DND-41 (cell line): ENCODE measurements around the gene BARX1.

Experiments
- CTCF ChIP-seq: IDR thresholded peaks from 2 replicates; pipeline ENCODE4 v1.5.1; 2012; ENCODE audit warnings: borderline replicate concordance, low read length, moderate library complexity, mild to moderate bottlenecking; ENCODE audit not compliant: poor library complexity, severe bottlenecking; ENCODE audit errors: extremely low read depth
- EZH2 ChIP-seq: IDR thresholded peaks from 3 replicates; pipeline ENCODE4 v1.6.1; 2012; ENCODE audit warnings: borderline replicate concordance, low read depth, mild to moderate bottlenecking, moderate library complexity, low read length, inconsistent platforms; ENCODE audit not compliant: severe bottlenecking

GRCh38 chr9:93903886-93904648 lies 51.1 kb downstream of the BARX1 start:
- no peak for TF ChIP-seq CTCF
- TF ChIP-seq EZH2 = no peak
